Spleen (tissue), 3 donors: Measurements from ENCODE around the gene CASP7.

Source experiments
- POLR2A ChIP-seq, 3 donors: fragments of 450-650 bp; IDR thresholded peaks; one replicate each; pipeline ENCODE4 v1.5.1; 2017; ENCODE audit warnings: antibody characterized with exemption in 3 of 3, mild to moderate bottlenecking in 1 of 3
- POLR2AphosphoS5 ChIP-seq, 3 donors: sonication (generic); formaldehyde crosslinking; IDR thresholded peaks; one replicate each; pipeline ENCODE4 v1.5.1; 2017; ENCODE audit warnings: antibody characterized with exemption in 3 of 3

GRCh38 chr10:113720386-113720785 is 40.7 kb downstream of the CASP7 start:
- TF ChIP-seq POLR2A (IDR thresholded peaks at IDR 0.05) (no peak), POLR2AphosphoS5 (IDR thresholded peaks at IDR 0.05) (no peak)
